GM23338 (cell line): ENCODE results near the gene ABI2. TPM values are rescaled to one million over a fixed set of nuclear protein-coding genes. Genes with fewer than 3 reads are reported as not detected.

Experiments
- ATAC-seq: fragments of 200-7000 bp; cut with Tn5 transposase; 3 replicates; pipeline ENCODE4 v1.9.1; 2020
- DNase-seq: peaks from one replicate; pipeline ENCODE4 v3.0.0-alpha.2; 2015; ENCODE audit warnings: low spot score
- H2AFZ ChIP-seq: fragments of 200-600 bp; sonication (generic); 2 replicates; pipeline ENCODE4 v1.8.0; 2016; ENCODE audit warnings: antibody characterized with exemption, mild to moderate bottlenecking, moderate library complexity
- H3F3A ChIP-seq: fragments of 200-600 bp; sonication (generic); replicated peaks from 2 replicates; pipeline ENCODE4 v1.8.0; 2017; ENCODE audit warnings: antibody characterized with exemption, mixed run types, low read depth
- H3K27ac ChIP-seq: fragments of 200-600 bp; sonication (generic); 2 replicates; pipeline ENCODE4 v1.6.1; 2016; ENCODE audit warnings: low read depth
- H3K27me3 ChIP-seq: fragments of 200-600 bp; sonication (generic); 2 replicates; pipeline ENCODE4 v1.8.0; 2016; ENCODE audit warnings: mild to moderate bottlenecking, mixed run types, moderate library complexity; ENCODE audit not compliant: insufficient read depth
- H3K36me3 ChIP-seq: fragments of 200-600 bp; sonication (generic); 2 replicates; pipeline ENCODE4 v1.8.0; 2016; ENCODE audit warnings: mild to moderate bottlenecking; ENCODE audit not compliant: insufficient read depth
- H3K4me1 ChIP-seq: fragments of 200-600 bp; sonication (generic); 2 replicates; pipeline ENCODE4 v1.8.0; 2016; ENCODE audit warnings: mild to moderate bottlenecking, moderate library complexity; ENCODE audit not compliant: insufficient read depth
- H3K4me2 ChIP-seq: fragments of 200-600 bp; sonication (generic); 2 replicates; pipeline ENCODE4 v1.7.1; 2017; ENCODE audit warnings: mixed run types
- H3K4me3 ChIP-seq: fragments of 200-600 bp; sonication (generic); 2 replicates; pipeline ENCODE4 v1.6.1; 2016; ENCODE audit warnings: mixed run types
- H3K79me2 ChIP-seq: fragments of 200-600 bp; sonication (generic); replicated peaks from 2 replicates; pipeline ENCODE4 v1.8.0; 2017; ENCODE audit warnings: mild to moderate bottlenecking; ENCODE audit not compliant: insufficient read depth
- H3K9me2 ChIP-seq: fragments of 200-600 bp; sonication (generic); 2 replicates; pipeline ENCODE4 v1.8.0; 2017; ENCODE audit not compliant: insufficient read depth
- H4K20me1 ChIP-seq: fragments of 200-600 bp; sonication (generic); replicated peaks from 2 replicates; pipeline ENCODE4 v1.8.0; 2017; ENCODE audit warnings: mild to moderate bottlenecking; ENCODE audit not compliant: insufficient read depth
- H3K27ac Mint-ChIP-seq: 2 replicates; pipeline ENCODE4 v1.8.0; 2020; ENCODE audit warnings: inconsistent platforms, mild to moderate bottlenecking, moderate library complexity, mixed read lengths
- H3K27me3 Mint-ChIP-seq: 3 replicates; pipeline ENCODE4 v1.8.0; 2022; ENCODE audit warnings: low read depth, mild to moderate bottlenecking, moderate library complexity, mixed read lengths, inconsistent platforms; ENCODE audit not compliant: insufficient read depth, poor library complexity
- H3K36me3 Mint-ChIP-seq: 3 replicates; pipeline ENCODE4 v1.8.0; 2021; ENCODE audit warnings: low read depth, mild to moderate bottlenecking, inconsistent platforms, moderate library complexity, mixed read lengths
- H3K4me1 Mint-ChIP-seq: 3 replicates; pipeline ENCODE4 v1.8.0; 2020; ENCODE audit warnings: mild to moderate bottlenecking, inconsistent platforms, mixed read lengths
- H3K4me3 Mint-ChIP-seq: 3 replicates; pipeline ENCODE4 v1.8.0; 2021; ENCODE audit warnings: moderate library complexity, mild to moderate bottlenecking, inconsistent platforms, mixed read lengths
- H3K9me3 Mint-ChIP-seq: 3 replicates; pipeline ENCODE4 v1.8.0; 2020; ENCODE audit warnings: moderate library complexity, mild to moderate bottlenecking, inconsistent platforms, mixed read lengths
- CREB1 ChIP-seq: fragments of 250-450 bp; sonication (Bioruptor Pico); IDR thresholded peaks from 2 replicates; pipeline ENCODE4 v1.5.0; 2020; ENCODE audit warnings: low read depth, mild to moderate bottlenecking, moderate library complexity
- CTCF ChIP-seq, 2 experiments: fragments of 200-600 bp in 1 of 2; sonication (generic) in 1 of 2; conservative IDR thresholded peaks; 2 replicates each; pipeline versions ENCODE4 v1.5.1 to v1.6.1; 2016 to 2017; ENCODE audit warnings: antibody characterized with exemption in 2 of 2, low read depth in 2 of 2, mild to moderate bottlenecking in 2 of 2, moderate library complexity in 1 of 2
- ETS1 ChIP-seq: IDR thresholded peaks from 2 replicates; pipeline ENCODE4 v1.6.1; 2016; ENCODE audit warnings: antibody characterized with exemption
- EZH2 ChIP-seq: fragments of 200-600 bp; sonication (generic); IDR thresholded peaks from one replicate; pipeline ENCODE4 v1.8.0; 2017; ENCODE audit warnings: antibody characterized with exemption, mild to moderate bottlenecking, low read depth; ENCODE audit not compliant: unreplicated experiment
- EZH2phosphoT487 ChIP-seq: fragments of 200-600 bp; sonication (generic); IDR thresholded peaks from one replicate; pipeline ENCODE4 v1.8.1; 2018; ENCODE audit warnings: antibody characterized with exemption; ENCODE audit not compliant: unreplicated experiment
- JUNB ChIP-seq: IDR thresholded peaks from one replicate; pipeline ENCODE4 v1.6.1; 2016; ENCODE audit warnings: antibody characterized with exemption; ENCODE audit not compliant: unreplicated experiment
- NANOG ChIP-seq: IDR thresholded peaks from 2 replicates; pipeline ENCODE4 v1.6.1; 2016; ENCODE audit warnings: antibody characterized with exemption, borderline replicate concordance
- POLR2AphosphoS5 ChIP-seq: IDR thresholded peaks from 2 replicates; pipeline ENCODE4 v1.6.1; 2016; ENCODE audit warnings: antibody characterized with exemption, low read depth
- STAT1 ChIP-seq: IDR thresholded peaks from one replicate; pipeline ENCODE4 v1.6.1; 2016; ENCODE audit warnings: antibody characterized with exemption; ENCODE audit not compliant: unreplicated experiment
- ZNF114 ChIP-seq: fragments of 250-450 bp; sonication (Bioruptor Pico); IDR thresholded peaks from 2 replicates; pipeline ENCODE4 v1.5.0; 2020; ENCODE audit warnings: mild to moderate bottlenecking, moderate library complexity
- ZNF331 ChIP-seq: fragments of 250-450 bp; sonication (Bioruptor Pico); IDR thresholded peaks from 2 replicates; pipeline ENCODE4 v1.5.0; 2020; ENCODE audit warnings: low read depth, mild to moderate bottlenecking, moderate library complexity
- ZNF462 ChIP-seq: fragments of 250-450 bp; sonication (Bioruptor Pico); IDR thresholded peaks from 2 replicates; pipeline ENCODE4 v1.5.0; 2020; ENCODE audit warnings: mild to moderate bottlenecking, moderate library complexity
- polyA plus RNA-seq: library from polyadenylated mRNA; unstranded; fragments of >200 nt; fragmentation: Nextera tagmentation; extraction: Ambion mirVana; gene quantifications from 2 replicates; pipeline ENCODE4 v1.2.1, GENCODE V29; 2016
- total RNA-seq: library from RNA; depleted of rRNA; stranded (reverse); fragments of >200 nt; shearing (Covaris generic); gene quantifications from 2 replicates; pipeline ENCODE4 v1.2.3, GENCODE V29; 2014

The ABI2 gene
- total and polyA plus RNA-seq, 2 experiments from 2014 or later, result 46.5 to 114 TPM

- TF ChIP-seq EZH2, result no peak
- no peak for TF ChIP-seq CTCF (conservative IDR thresholded peaks at IDR 0.05; ENCODE audit: low read depth in 2 of 2)
- TF ChIP-seq EZH2phosphoT487, result no peak
- TF ChIP-seq NANOG, result no peak
- TF ChIP-seq STAT1, result no peak
- TF ChIP-seq ETS1, result no peak
These were observed 143.1 kb downstream of the ABI2 start (continued) for GRCh38 chr2:203471323-203471722.

- Histone ChIP-seq H2AFZ (no peak overlapping the region), H3K27ac (no peak overlapping the region), H3K4me1 (no peaks in the 10 kb centered on the region), H3K79me2 (no peaks in the 10 kb centered on the region), H3K9me2 (no peaks in the 10 kb centered on the region), H3K27me3 (no peaks in the 10 kb centered on the region), H3F3A (no peaks in the 10 kb centered on the region), H3K36me3 (no peaks in the 10 kb centered on the region), H3K4me3 (no peak overlapping the region), H4K20me1 (no peaks in the 10 kb centered on the region), H3K4me2 (no peak overlapping the region)
- DNase-seq (no peak), ATAC-seq (no peak)
- H3K4me1 Mint-ChIP-seq, result no peaks in the 10 kb centered on the region
- H3K27ac Mint-ChIP-seq, result no peak overlapping the region
- peaks cover 4% of the 10 kb centered on the region for H3K27me3 Mint-ChIP-seq
- H3K9me3 Mint-ChIP-seq, result no peaks in the 10 kb centered on the region
- H3K4me3 Mint-ChIP-seq, result no peak overlapping the region
- no peaks in the 10 kb centered on the region for H3K36me3 Mint-ChIP-seq
- TF ChIP-seq EZH2 (no peak), POLR2AphosphoS5 (no peak), NANOG (no peak), CTCF (conservative IDR thresholded peaks at IDR 0.05; ENCODE audit: low read depth in 2 of 2) (no peak), ETS1 (no peak), ZNF114 (CRISPR knock-in tag) (no peak), EZH2phosphoT487 (no peak), CREB1 (no peak), JUNB (no peak), ZNF331 (CRISPR knock-in tag) (no peak), STAT1 (no peak), ZNF462 (CRISPR knock-in tag) (no peak)
These were observed 148.7 kb downstream of the ABI2 start for GRCh38 chr2:203476881-203477280.
